HepG2 (cell line): ENCODE measurements around the gene MTIF3. TPM values are rescaled to one million over a fixed set of nuclear protein-coding genes. Genes with fewer than 3 reads are reported as not detected.

Source experiments
- ATF3 ChIP-seq: sonication (generic); formaldehyde crosslinking; IDR thresholded peaks from 2 replicates; pipeline ENCODE4 v1.4.0; 2020; ENCODE audit warnings: missing genetic modification reagents
- FOSL1 ChIP-seq: sonication (generic); formaldehyde crosslinking; IDR thresholded peaks from 2 replicates; pipeline ENCODE4 v1.9.0; 2021; ENCODE audit warnings: missing genetic modification reagents, borderline replicate concordance
- JARID2 ChIP-seq: sonication (generic); formaldehyde crosslinking; IDR thresholded peaks from 2 replicates; pipeline ENCODE4 v1.8.1; 2023; ENCODE audit warnings: missing genetic modification reagents, inconsistent platforms; ENCODE audit not compliant: insufficient replicate concordance
- LCORL ChIP-seq, 2 experiments: fragments of 450-650 bp in 1 of 2; sonication (generic) in 1 of 2; formaldehyde crosslinking in 1 of 2; IDR thresholded peaks; 2 replicates each; pipeline versions ENCODE4 v1.5.0 to v1.6.1; 2017 to 2020; ENCODE audit warnings: antibody characterized with exemption in 1 of 2, missing genetic modification reagents in 1 of 2
- MLXIP ChIP-seq: sonication (generic); formaldehyde crosslinking; IDR thresholded peaks from 2 replicates; pipeline ENCODE4 v1.9.0; 2021; ENCODE audit warnings: missing genetic modification reagents, borderline replicate concordance
- RBM22 ChIP-seq: fragments of 200-400 bp; formaldehyde crosslinking; optimal IDR thresholded peaks from 2 replicates; pipeline ENCODE3; 2017; ENCODE audit warnings: mild to moderate bottlenecking, low read length, moderate library complexity
- ZNF142 ChIP-seq: sonication (generic); formaldehyde crosslinking; IDR thresholded peaks from 2 replicates; pipeline ENCODE4 v1.4.0; 2020; ENCODE audit warnings: missing genetic modification reagents
- ZNF646 ChIP-seq: sonication (generic); formaldehyde crosslinking; IDR thresholded peaks from 2 replicates; pipeline ENCODE4 v1.9.0; 2021; ENCODE audit warnings: mild to moderate bottlenecking, missing genetic modification reagents
- ZNF672 ChIP-seq: sonication (generic); formaldehyde crosslinking; IDR thresholded peaks from 2 replicates; pipeline ENCODE4 v1.8.1; 2022; ENCODE audit warnings: missing genetic modification reagents
- polyA plus RNA-seq, 8 experiments: library from polyadenylated mRNA; depleted of rRNA in 3 of 8; stranded (reverse) in 7 of 8; unstranded in 1 of 8; fragments of >200 nt; fragmentation: Illumina TruSeq in 4 of 8; extraction: Trizol in 4 of 8; gene quantifications; 2 replicates each; pipeline versions ENCODE4 v1.2.1 to v1.2.3, GENCODE V29; 2011 to 2016; ENCODE audit warnings: low read depth in 4 of 8, missing spikeins in 1 of 8, mixed read lengths in 1 of 8; ENCODE audit not compliant: insufficient read depth in 1 of 8
- total RNA-seq, 5 experiments: library from RNA; depleted of rRNA; stranded (reverse); fragments of >200 nt; fragmentation: Illumina TruSeq; extraction: Trizol; gene quantifications; 2 replicates each; pipeline ENCODE4 v1.2.3, GENCODE V29; 2016; ENCODE audit warnings: low read depth in 1 of 5

MTIF3 gene
- total and polyA plus RNA-seq, 2 of the 13 experiments (the other 11 are each of a cell fraction or from before 2014, with no cell fraction given): 33.7 to 40.6 TPM

- TF ChIP-seq ZNF142 (CRISPR knock-in tag) (peak; percentile 80; the same call in 1 of the 2 replicates), FOSL1 (CRISPR knock-in tag) (no peak), JARID2 (CRISPR knock-in tag) (peak; percentile 18), MLXIP (peak; percentile 73; the same call in 1 of the 2 replicates), RBM22 (peak; percentile 27), ZNF646 (CRISPR knock-in tag) (no peak), ATF3 (CRISPR knock-in tag) (peak; percentile 65; the same call in 1 of the 2 replicates), ZNF672 (CRISPR knock-in tag) (peak; percentile 88; the same call in 1 of the 2 replicates), LCORL (IDR thresholded peaks at IDR 0.05) (no peak), LCORL (CRISPR knock-in tag; IDR thresholded peaks at IDR 0.05) (no peak)
These were observed 25.9 kb downstream of the MTIF3 start, which contains the start of gene GTF3A (continued) for GRCh38 chr13:27424246-27425157.
